Measurements from ENCODE around the gene ADARB1.

ADARB1 gene

GRCh38 chr21:45054927-45055612 lies 19.3 kb upstream of the ADARB1 start:
- TF ChIP-seq CTCF (IDR thresholded peaks at IDR 0.05; ENCODE audit: borderline replicate concordance, control extremely low read depth, extremely low read depth, insufficient read depth, missing control alignments), result no peak
- in situ Hi-C loops (cut with MboI; ENCODE audit: low sequenced_read_pairs, unreplicated experiment), result no loop called here
- no peak for DNase-seq (ENCODE audit: low spot score)

GRCh38 chr21:45055861-45056260 lies 18.5 kb upstream of the ADARB1 start:
- TF ChIP-seq CTCF (IDR thresholded peaks at IDR 0.05; ENCODE audit: borderline replicate concordance, control extremely low read depth, extremely low read depth, insufficient read depth, missing control alignments), result no peak
- no peak for DNase-seq (ENCODE audit: low spot score)
- in situ Hi-C loops (cut with MboI; ENCODE audit: low sequenced_read_pairs, unreplicated experiment), result no loop called here

- no peak for DNase-seq (ENCODE audit: low spot score)
- in situ Hi-C loops (cut with MboI; ENCODE audit: low sequenced_read_pairs, unreplicated experiment), result no loop called here
- no peak for TF ChIP-seq CTCF (IDR thresholded peaks at IDR 0.05; ENCODE audit: borderline replicate concordance, control extremely low read depth, extremely low read depth, insufficient read depth, missing control alignments)
These were observed 18.0 kb upstream of the ADARB1 start for GRCh38 chr21:45056296-45056904.

- in situ Hi-C loops (cut with MboI; ENCODE audit: low sequenced_read_pairs, unreplicated experiment), result no loop called here
- no peak for TF ChIP-seq CTCF (IDR thresholded peaks at IDR 0.05; ENCODE audit: borderline replicate concordance, control extremely low read depth, extremely low read depth, insufficient read depth, missing control alignments)
- DNase-seq (ENCODE audit: low spot score), result no peak
These were observed 17.3 kb upstream of the ADARB1 start for GRCh38 chr21:45056917-45057560.

- DNase-seq (ENCODE audit: low spot score), result no peak
- no peak for TF ChIP-seq CTCF (IDR thresholded peaks at IDR 0.05; ENCODE audit: borderline replicate concordance, control extremely low read depth, extremely low read depth, insufficient read depth, missing control alignments)
- in situ Hi-C loops (cut with MboI; ENCODE audit: low sequenced_read_pairs, unreplicated experiment), result no loop called here
These were observed 16.5 kb upstream of the ADARB1 start for GRCh38 chr21:45057886-45058285.

GRCh38 chr21:45059121-45059520 lies 15.3 kb upstream of the ADARB1 start:
- no peak for TF ChIP-seq CTCF (IDR thresholded peaks at IDR 0.05; ENCODE audit: borderline replicate concordance, control extremely low read depth, extremely low read depth, insufficient read depth, missing control alignments)
- no peak for DNase-seq (ENCODE audit: low spot score)
- in situ Hi-C loops (cut with MboI; ENCODE audit: low sequenced_read_pairs, unreplicated experiment), result no loop called here
